Activated naive CD8-positive, alpha-beta T cell treated with anti-CD3 and anti-CD28 coated beads, Interleukin-2, amount 10 ng/mL, durations not matched to agents 7 days and 5 days (primary cell): ENCODE data around the gene ARAF. TPM values are rescaled to one million over a fixed set of nuclear protein-coding genes. Genes with fewer than 3 reads are reported as not detected.

Experiments used
- ATAC-seq: fragments of 150-1000 bp; cut with Tn5 transposase; one replicate; pipeline ENCODE4 v1.10.0; 2021; ENCODE audit warnings: low read depth, moderate library complexity
- POLR2A ChIA-PET: fragments of 350-600 bp; sonication (Branson Sonifier 250); formaldehyde crosslinking; loops from one replicate; lab custom pipeline; 2021; ENCODE audit warnings: antibody characterized with exemption; lab: Charles Lee
- DNase-seq: peaks from one replicate; pipeline ENCODE4 v3.0.0; 2021
- H3K27ac Mint-ChIP-seq: one replicate; pipeline ENCODE4 v1.8.0; 2022; ENCODE audit warnings: mild to moderate bottlenecking, mixed read lengths
- H3K27me3 Mint-ChIP-seq: one replicate; pipeline ENCODE4 v1.8.0; 2022; ENCODE audit warnings: mild to moderate bottlenecking, moderate library complexity, mixed read lengths
- H3K36me3 Mint-ChIP-seq: one replicate; pipeline ENCODE4 v1.8.0; 2021; ENCODE audit warnings: mild to moderate bottlenecking, mixed read lengths
- H3K4me1 Mint-ChIP-seq: one replicate; pipeline ENCODE4 v1.8.0; 2021; ENCODE audit warnings: mixed read lengths
- H3K4me3 Mint-ChIP-seq: one replicate; pipeline ENCODE4 v1.8.0; 2022; ENCODE audit warnings: mild to moderate bottlenecking, moderate library complexity, mixed read lengths
- H3K9me3 Mint-ChIP-seq: one replicate; pipeline ENCODE4 v1.8.0; 2021; ENCODE audit warnings: mixed read lengths
- total RNA-seq, 2 experiments: library from RNA; stranded (reverse); gene quantifications; one replicate each; pipeline ENCODE4 v1.2.3, GENCODE V29; 2021

ARAF gene
- total RNA-seq, 2 experiments from 2014 or later: 78.5 to 79.3 TPM

GRCh38 chrX:47543496-47543895 is 17.5 kb upstream of the ARAF start:
- POLR2A ChIA-PET: no interaction called here
- H3K4me3 Mint-ChIP-seq: no peak overlapping the region
- DNase-seq (no peak), ATAC-seq (no peak)
- H3K9me3 Mint-ChIP-seq: no peaks in the 10 kb centered on the region
- no peaks in the 10 kb centered on the region for H3K4me1 Mint-ChIP-seq
- no peaks in the 10 kb centered on the region for H3K36me3 Mint-ChIP-seq
- H3K27ac Mint-ChIP-seq: no peak overlapping the region
- H3K27me3 Mint-ChIP-seq: no peaks in the 10 kb centered on the region

- no peaks in the 10 kb centered on the region for H3K27me3 Mint-ChIP-seq
- no peaks in the 10 kb centered on the region for H3K9me3 Mint-ChIP-seq
- peak; percentile 91 for ATAC-seq
Observed at GRCh38 chrX:47556045-47556623, 4.9 kb upstream of the ARAF start.

GRCh38 chrX:47558436-47558835 is 2.6 kb upstream of the ARAF start:
- peaks cover 23% of the 10 kb centered on the region for H3K4me1 Mint-ChIP-seq
- POLR2A ChIA-PET: no interaction called here
- no peak overlapping the region for H3K4me3 Mint-ChIP-seq
- DNase-seq (no peak), ATAC-seq (no peak)
- H3K27ac Mint-ChIP-seq: no peak overlapping the region
- peaks cover 2% of the 10 kb centered on the region for H3K36me3 Mint-ChIP-seq
- no peaks in the 10 kb centered on the region for H3K9me3 Mint-ChIP-seq
- H3K27me3 Mint-ChIP-seq: no peaks in the 10 kb centered on the region

More at GRCh38 chrX:47556045-47556623, 4.9 kb upstream of the ARAF start:
- peak; percentile 71 for DNase-seq
- H3K27ac Mint-ChIP-seq: peak overlapping the region; percentile 92
- no peaks in the 10 kb centered on the region for H3K36me3 Mint-ChIP-seq
- H3K4me1 Mint-ChIP-seq: peaks cover 14% of the 10 kb centered on the region
- peak overlapping the region; percentile 88 for H3K4me3 Mint-ChIP-seq
- POLR2A ChIA-PET: interaction anchor here (0.5 to 1.8 kb wide), 9 partner anchors 8 to 323 kb away, joined by 3 to 7 read pairs (median 3); partner anchors contain the start of genes ELK1 and TIMP1

- no peak for DNase-seq
- no peak for ATAC-seq
- H3K27me3 Mint-ChIP-seq: no peaks in the 10 kb centered on the region
- POLR2A ChIA-PET: no interaction called here
- no peaks in the 10 kb centered on the region for H3K9me3 Mint-ChIP-seq
- peak overlapping the region; percentile 96 for H3K4me3 Mint-ChIP-seq
- peaks cover 28% of the 10 kb centered on the region for H3K4me1 Mint-ChIP-seq
- H3K36me3 Mint-ChIP-seq: peaks cover 7% of the 10 kb centered on the region
- H3K27ac Mint-ChIP-seq: peak overlapping the region; percentile 99
Observed at GRCh38 chrX:47560179-47560933, 649 bp upstream of the ARAF start.

- Mint-ChIP-seq H3K4me1 (peaks cover 24% of the 10 kb centered on the region), H3K9me3 (no peaks in the 10 kb centered on the region), H3K36me3 (peaks cover 7% of the 10 kb centered on the region), H3K27me3 (no peaks in the 10 kb centered on the region), H3K27ac (peak overlapping the region; percentile 99), H3K4me3 (peak overlapping the region; percentile 96)
- ATAC-seq (no peak), DNase-seq (no peak)
- POLR2A ChIA-PET: interaction anchor here (0.5 to 0.7 kb wide), 3 partner anchors 20 to 94 kb away, joined by 3 read pairs; partner anchors contain the start of gene TIMP1
Observed at GRCh38 chrX:47561659-47562151, 700 bp downstream of the ARAF start.

GRCh38 chrX:47562615-47563243 is 1.7 kb downstream of the ARAF start:
- H3K9me3 Mint-ChIP-seq: no peaks in the 10 kb centered on the region
- peak overlapping the region; percentile 96 for H3K4me3 Mint-ChIP-seq
- peaks cover 23% of the 10 kb centered on the region for H3K4me1 Mint-ChIP-seq
- peak overlapping the region; percentile 75 for H3K27ac Mint-ChIP-seq
- POLR2A ChIA-PET: interaction anchor here (0.7 kb wide), 1 partner anchor 46 kb away, joined by 3 read pairs; no protein-coding TSS in a partner anchor
- DNase-seq: no peak
- ATAC-seq: no peak
- no peaks in the 10 kb centered on the region for H3K27me3 Mint-ChIP-seq
- peaks cover 7% of the 10 kb centered on the region for H3K36me3 Mint-ChIP-seq

GRCh38 chrX:47563801-47564315 is 2.9 kb downstream of the ARAF start:
- no peaks in the 10 kb centered on the region for H3K27me3 Mint-ChIP-seq
- H3K36me3 Mint-ChIP-seq: peaks cover 7% of the 10 kb centered on the region
- peaks cover 23% of the 10 kb centered on the region for H3K4me1 Mint-ChIP-seq
- peak overlapping the region; percentile 52 for H3K27ac Mint-ChIP-seq
- POLR2A ChIA-PET: no interaction called here
- H3K9me3 Mint-ChIP-seq: no peaks in the 10 kb centered on the region
- no peak overlapping the region for H3K4me3 Mint-ChIP-seq
- no peak for DNase-seq
- ATAC-seq: no peak

GRCh38 chrX:47564438-47565085 is 3.6 kb downstream of the ARAF start:
- Mint-ChIP-seq H3K36me3 (peaks cover 12% of the 10 kb centered on the region), H3K4me1 (peaks cover 23% of the 10 kb centered on the region), H3K27me3 (no peaks in the 10 kb centered on the region), H3K4me3 (no peak overlapping the region), H3K9me3 (no peaks in the 10 kb centered on the region), H3K27ac (peak overlapping the region; percentile 34)
- DNase-seq (no peak), ATAC-seq (no peak)
- POLR2A ChIA-PET: no interaction called here

GRCh38 chrX:47566841-47567240 is 5.8 kb downstream of the ARAF start:
- Mint-ChIP-seq H3K4me1 (peaks cover 12% of the 10 kb centered on the region), H3K27ac (no peak overlapping the region), H3K9me3 (no peaks in the 10 kb centered on the region), H3K4me3 (no peak overlapping the region), H3K36me3 (peaks cover 14% of the 10 kb centered on the region), H3K27me3 (no peaks in the 10 kb centered on the region)
- DNase-seq (no peak), ATAC-seq (no peak)
- POLR2A ChIA-PET: no interaction called here

GRCh38 chrX:47568656-47569295 is 7.8 kb downstream of the ARAF start:
- no peak overlapping the region for H3K27ac Mint-ChIP-seq
- peaks cover 9% of the 10 kb centered on the region for H3K4me1 Mint-ChIP-seq
- POLR2A ChIA-PET: no interaction called here
- no peak overlapping the region for H3K4me3 Mint-ChIP-seq
- H3K36me3 Mint-ChIP-seq: peaks cover 17% of the 10 kb centered on the region
- H3K27me3 Mint-ChIP-seq: no peaks in the 10 kb centered on the region
- no peaks in the 10 kb centered on the region for H3K9me3 Mint-ChIP-seq
- ATAC-seq: no peak
- DNase-seq: no peak

GRCh38 chrX:47570794-47571193 is 9.8 kb downstream of the ARAF start:
- no peak for ATAC-seq
- no peak overlapping the region for H3K27ac Mint-ChIP-seq
- DNase-seq: no peak
- H3K36me3 Mint-ChIP-seq: peaks cover 13% of the 10 kb centered on the region
- no peak overlapping the region for H3K4me3 Mint-ChIP-seq
- H3K4me1 Mint-ChIP-seq: peaks cover 4% of the 10 kb centered on the region
- no peaks in the 10 kb centered on the region for H3K9me3 Mint-ChIP-seq
- POLR2A ChIA-PET: interaction anchor here (0.6 kb wide), 1 partner anchor 382 kb away, joined by 3 read pairs; no protein-coding TSS in a partner anchor
- H3K27me3 Mint-ChIP-seq: no peaks in the 10 kb centered on the region

GRCh38 chrX:47571215-47571614 is 10.2 kb downstream of the ARAF start:
- no peaks in the 10 kb centered on the region for H3K9me3 Mint-ChIP-seq
- ATAC-seq (no peak), DNase-seq (no peak)
- POLR2A ChIA-PET: interaction anchor here (0.6 kb wide), 1 partner anchor 382 kb away, joined by 3 read pairs; no protein-coding TSS in a partner anchor
- H3K4me1 Mint-ChIP-seq: peaks cover 4% of the 10 kb centered on the region
- no peak overlapping the region for H3K27ac Mint-ChIP-seq
- H3K27me3 Mint-ChIP-seq: no peaks in the 10 kb centered on the region
- peaks cover 13% of the 10 kb centered on the region for H3K36me3 Mint-ChIP-seq
- H3K4me3 Mint-ChIP-seq: no peak overlapping the region
